ENCODE measurements around the gene TMCO2.

The TMCO2 gene

DNA sequence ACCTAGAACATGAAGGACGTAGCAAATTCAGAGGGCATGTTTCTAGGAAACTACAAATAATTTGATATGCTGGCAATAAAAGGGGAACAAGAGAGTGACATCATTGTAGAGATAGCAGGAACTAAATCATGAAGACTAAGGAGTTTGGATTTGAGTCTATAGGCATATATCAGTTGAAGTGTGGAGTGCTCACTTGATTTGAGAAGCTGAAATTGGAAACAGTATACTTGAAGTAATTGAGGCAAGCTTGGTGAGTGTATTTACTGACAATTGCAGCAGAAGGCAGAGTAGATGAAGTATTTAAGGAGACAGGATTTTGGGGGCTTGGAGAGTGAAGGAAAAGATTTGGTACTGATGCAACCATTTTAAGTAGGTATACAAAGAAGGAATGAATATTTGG, 6.4 kb upstream of the TMCO2 start:
- Histone ChIP-seq H3K9ac (no peak overlapping the region), H3K79me2 (ENCODE audit: insufficient read depth, low read depth) (no peaks in the 10 kb centered on the region), H3K27me3 (ENCODE audit: insufficient read depth, low read depth) (no peaks in the 10 kb centered on the region), H3K27ac (no peak overlapping the region), H3K4me1 (ENCODE audit: low read depth, poor library complexity, severe bottlenecking) (peaks cover 12% of the 10 kb centered on the region), H4K20me1 (ENCODE audit: insufficient read depth) (no peaks in the 10 kb centered on the region), H3K4me2 (no peak overlapping the region), H3K4me3 (IDR thresholded peaks at IDR 0.05; ENCODE audit: insufficient read depth, low read depth, low read length) (no peak overlapping the region), H3K36me3 (ENCODE audit: insufficient read depth) (peaks cover 9% of the 10 kb centered on the region; the same call in 1 of the 2 replicates), H2AFZ (ENCODE audit: low read depth) (no peak overlapping the region)
- TF ChIP-seq, protein P1, sequence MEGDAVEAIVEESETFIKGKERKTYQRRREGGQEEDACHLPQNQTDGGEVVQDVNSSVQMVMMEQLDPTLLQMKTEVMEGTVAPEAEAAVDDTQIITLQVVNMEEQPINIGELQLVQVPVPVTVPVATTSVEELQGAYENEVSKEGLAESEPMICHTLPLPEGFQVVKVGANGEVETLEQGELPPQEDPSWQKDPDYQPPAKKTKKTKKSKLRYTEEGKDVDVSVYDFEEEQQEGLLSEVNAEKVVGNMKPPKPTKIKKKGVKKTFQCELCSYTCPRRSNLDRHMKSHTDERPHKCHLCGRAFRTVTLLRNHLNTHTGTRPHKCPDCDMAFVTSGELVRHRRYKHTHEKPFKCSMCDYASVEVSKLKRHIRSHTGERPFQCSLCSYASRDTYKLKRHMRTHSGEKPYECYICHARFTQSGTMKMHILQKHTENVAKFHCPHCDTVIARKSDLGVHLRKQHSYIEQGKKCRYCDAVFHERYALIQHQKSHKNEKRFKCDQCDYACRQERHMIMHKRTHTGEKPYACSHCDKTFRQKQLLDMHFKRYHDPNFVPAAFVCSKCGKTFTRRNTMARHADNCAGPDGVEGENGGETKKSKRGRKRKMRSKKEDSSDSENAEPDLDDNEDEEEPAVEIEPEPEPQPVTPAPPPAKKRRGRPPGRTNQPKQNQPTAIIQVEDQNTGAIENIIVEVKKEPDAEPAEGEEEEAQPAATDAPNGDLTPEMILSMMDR (conservative IDR thresholded peaks at IDR 0.05; ENCODE audit: low read depth, low read length): no peak

DNA sequence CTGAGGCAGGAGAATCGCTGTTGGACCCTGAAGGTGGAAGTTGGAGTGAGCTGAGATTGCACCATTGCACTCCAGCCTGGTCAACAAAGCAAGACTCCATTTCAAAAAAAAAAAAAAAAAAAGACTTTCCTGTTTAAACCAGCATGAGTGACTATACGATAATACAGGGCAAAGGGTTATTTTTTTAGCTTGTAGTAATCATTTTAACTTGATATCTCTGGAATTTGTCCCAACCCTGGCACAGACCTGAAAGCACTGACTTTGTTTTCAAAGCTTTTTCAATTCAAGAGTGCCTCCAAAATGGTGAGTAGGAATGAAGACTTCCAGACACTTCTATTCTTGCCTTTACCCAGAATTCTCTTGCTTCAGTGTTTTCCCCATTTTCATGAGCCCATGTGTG, 4.4 kb upstream of the TMCO2 start:
- Histone ChIP-seq H3K27me3 (ENCODE audit: insufficient read depth, low read depth) (no peaks in the 10 kb centered on the region), H3K79me2 (ENCODE audit: insufficient read depth, low read depth) (no peaks in the 10 kb centered on the region), H3K36me3 (ENCODE audit: insufficient read depth) (no peaks in the 10 kb centered on the region), H3K4me1 (ENCODE audit: low read depth, poor library complexity, severe bottlenecking) (peaks cover 1% of the 10 kb centered on the region), H3K4me3 (IDR thresholded peaks at IDR 0.05; ENCODE audit: insufficient read depth, low read depth, low read length) (no peak overlapping the region), H3K9ac (no peak overlapping the region), H3K4me2 (no peak overlapping the region), H3K27ac (no peak overlapping the region), H4K20me1 (ENCODE audit: insufficient read depth) (no peaks in the 10 kb centered on the region), H2AFZ (ENCODE audit: low read depth) (no peak overlapping the region)
- TF ChIP-seq, protein P1 (conservative IDR thresholded peaks at IDR 0.05; ENCODE audit: low read depth, low read length): no peak

DNA sequence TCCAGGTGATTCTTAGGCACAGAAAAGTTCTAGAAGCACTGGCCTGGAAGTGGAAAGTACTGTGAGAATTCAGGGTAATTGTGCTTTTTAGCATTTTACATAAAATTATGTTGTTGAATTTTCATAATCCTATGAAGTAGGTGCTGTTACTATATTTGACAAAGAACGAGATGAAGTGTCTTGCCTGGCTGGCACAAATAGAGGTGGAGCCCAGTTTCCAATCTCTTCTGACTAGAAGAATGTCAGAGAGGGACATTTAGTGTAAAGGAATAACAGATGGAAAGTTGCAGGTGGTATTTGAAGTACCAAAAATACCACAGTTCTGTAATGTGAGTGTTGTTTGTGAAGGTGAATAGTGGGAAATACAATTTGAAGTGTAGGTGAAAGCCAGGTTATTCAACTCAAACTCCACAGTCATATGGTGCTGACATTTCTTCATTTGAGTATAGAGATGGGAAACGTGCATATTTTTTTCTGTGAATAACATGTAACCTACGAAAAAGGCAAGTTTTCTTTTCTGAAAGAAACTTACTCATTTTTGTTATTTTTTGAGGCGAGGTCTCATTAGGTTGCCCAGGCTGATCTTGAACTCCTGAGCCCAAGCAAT, 3.5 kb upstream of the TMCO2 start:
- TF ChIP-seq, protein P1 (conservative IDR thresholded peaks at IDR 0.05; ENCODE audit: low read depth, low read length): no peak
- Histone ChIP-seq H3K27ac (no peak overlapping the region), H4K20me1 (ENCODE audit: insufficient read depth) (no peaks in the 10 kb centered on the region), H3K4me3 (IDR thresholded peaks at IDR 0.05; ENCODE audit: insufficient read depth, low read depth, low read length) (no peak overlapping the region), H3K4me2 (no peak overlapping the region), H3K27me3 (ENCODE audit: insufficient read depth, low read depth) (no peaks in the 10 kb centered on the region), H3K79me2 (ENCODE audit: insufficient read depth, low read depth) (no peaks in the 10 kb centered on the region), H2AFZ (ENCODE audit: low read depth) (no peak overlapping the region), H3K36me3 (ENCODE audit: insufficient read depth) (no peaks in the 10 kb centered on the region), H3K4me1 (ENCODE audit: low read depth, poor library complexity, severe bottlenecking) (no peaks in the 10 kb centered on the region), H3K9ac (no peak overlapping the region)

DNA sequence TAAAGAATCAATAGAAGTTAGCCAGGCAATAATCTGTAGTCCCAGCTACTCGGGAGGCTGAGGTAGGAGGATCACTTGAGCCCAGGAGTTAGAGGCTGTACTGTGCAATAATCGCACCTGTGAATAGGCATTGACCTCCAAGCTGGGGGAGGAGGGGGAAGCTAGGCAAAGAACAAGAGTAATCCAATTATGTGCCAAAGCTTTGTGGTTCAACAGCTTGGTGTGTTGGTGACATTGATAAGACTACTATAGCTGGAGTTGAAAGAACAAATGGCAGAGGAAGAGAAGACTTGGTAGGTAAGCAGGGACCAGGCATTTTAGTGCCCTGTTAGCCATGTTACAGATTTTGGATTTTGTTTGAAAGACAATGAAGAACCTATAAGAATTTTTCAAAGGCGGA, 2.1 kb upstream of the TMCO2 start:
- no peaks in the 10 kb centered on the region for H3K36me3 ChIP-seq (ENCODE audit: insufficient read depth)
- H3K27ac ChIP-seq: no peak overlapping the region
- no peaks in the 10 kb centered on the region for H4K20me1 ChIP-seq (ENCODE audit: insufficient read depth)
- H3K4me1 ChIP-seq (ENCODE audit: low read depth, poor library complexity, severe bottlenecking): no peaks in the 10 kb centered on the region
- no peak overlapping the region for H2AFZ ChIP-seq (ENCODE audit: low read depth)
- H3K4me2 ChIP-seq: no peak overlapping the region
- TF ChIP-seq, protein P1 (conservative IDR thresholded peaks at IDR 0.05; ENCODE audit: low read depth, low read length): no peak
- no peaks in the 10 kb centered on the region for H3K27me3 ChIP-seq (ENCODE audit: insufficient read depth, low read depth)
- no peak overlapping the region for H3K4me3 ChIP-seq (IDR thresholded peaks at IDR 0.05; ENCODE audit: insufficient read depth, low read depth, low read length)
- no peaks in the 10 kb centered on the region for H3K79me2 ChIP-seq (ENCODE audit: insufficient read depth, low read depth)
- H3K9ac ChIP-seq: no peak overlapping the region

Measured in KMS-11 (cell line).